Panc1 (cell line): ENCODE results near the gene SMAGP. TPM values are rescaled to one million over a fixed set of nuclear protein-coding genes. Genes with fewer than 3 reads are reported as not detected.

Experiments used
- ATAC-seq: fragments of 200-7000 bp; cut with Tn5 transposase; 2 replicates; pipeline ENCODE4 v1.9.1; 2020; ENCODE audit warnings: mild to moderate bottlenecking, moderate library complexity
- BruUV-seq: library from RNA; stranded (reverse); fragments of 400-500 nt; replicated peaks from 2 replicates; lab custom pipeline; 2021; lab: Mats Ljungman, UMichigan
- CTCF ChIA-PET: fragments of 300-600 bp; sonication (Branson Sonifier 250); formaldehyde crosslinking; loops from one replicate; lab custom pipeline; 2022; ENCODE audit warnings: antibody characterized with exemption; lab: Charles Lee
- POLR2A ChIA-PET: fragments of 300-600 bp; sonication (Branson Sonifier 250); formaldehyde crosslinking; loops from one replicate; lab custom pipeline; 2022; ENCODE audit warnings: antibody characterized with exemption; lab: Charles Lee
- DNase-seq: peaks from one replicate; pipeline ENCODE4 v3.0.0-alpha.2; 2010; ENCODE audit warnings: low read depth, low spot score
- H3K27ac ChIP-seq: 2 replicates; pipeline ENCODE4 v1.5.1; 2011; ENCODE audit warnings: mild to moderate bottlenecking, low read length, inconsistent platforms
- H3K27me3 ChIP-seq: fragments of 200-500 bp; sonication (Bioruptor generic); 2 replicates; pipeline ENCODE4 v1.6.0; 2014; ENCODE audit warnings: low read length, inconsistent platforms; ENCODE audit not compliant: control insufficient read depth, insufficient read depth
- H3K36me3 ChIP-seq: fragments of 200-500 bp; sonication (Bioruptor generic); 2 replicates; pipeline ENCODE4 v1.5.1; 2014; ENCODE audit warnings: inconsistent platforms, mild to moderate bottlenecking, low read length, moderate library complexity; ENCODE audit not compliant: control insufficient read depth, insufficient read depth
- H3K4me1 ChIP-seq: 2 replicates; pipeline ENCODE4 v1.5.1; 2011; ENCODE audit warnings: inconsistent platforms, mild to moderate bottlenecking, low read length, moderate library complexity; ENCODE audit not compliant: control insufficient read depth, insufficient read depth
- H3K4me3 ChIP-seq, 2 experiments: 2 replicates each; pipeline ENCODE4 v1.5.1; 2011 to 2012; ENCODE audit warnings: low read depth in 2 of 2, low read length in 2 of 2, mild to moderate bottlenecking in 2 of 2, inconsistent platforms in 1 of 2, moderate library complexity in 1 of 2
- H3K9me3 ChIP-seq: fragments of 200-500 bp; sonication (Bioruptor generic); 2 replicates; pipeline ENCODE4 v1.5.1; 2014; ENCODE audit warnings: low read depth, mild to moderate bottlenecking, inconsistent platforms, low read length, moderate library complexity; ENCODE audit not compliant: control insufficient read depth, insufficient read depth
- CTCF ChIP-seq: fragments of 450-650 bp; IDR thresholded peaks from 2 replicates; pipeline ENCODE4 v1.5.1; 2017; ENCODE audit warnings: mild to moderate bottlenecking
- POLR2AphosphoS5 ChIP-seq: IDR thresholded peaks from 2 replicates; pipeline ENCODE4 v1.6.1; 2012; ENCODE audit warnings: mild to moderate bottlenecking, low read depth, low read length, moderate library complexity
- REST ChIP-seq, 2 experiments: IDR thresholded peaks; 2 replicates each; pipeline ENCODE4 v1.6.1; 2011 to 2012; ENCODE audit warnings: low read depth in 2 of 2, control low read depth in 1 of 2, low read length in 1 of 2, mild to moderate bottlenecking in 1 of 2, moderate library complexity in 1 of 2; ENCODE audit not compliant: insufficient read depth in 1 of 2
- SIN3A ChIP-seq: IDR thresholded peaks from 2 replicates; pipeline ENCODE4 v1.6.1; 2012; ENCODE audit warnings: low read depth, mild to moderate bottlenecking, low read length, moderate library complexity, borderline replicate concordance; ENCODE audit not compliant: insufficient read depth
- TCF7L2 ChIP-seq: IDR thresholded peaks from 2 replicates; pipeline ENCODE4 v1.6.1; 2011; ENCODE audit warnings: mild to moderate bottlenecking, low read depth, low read length, inconsistent platforms
- in situ Hi-C: cut with HindIII; loops from 2 replicates; pipeline ENCODE4 v1.10.0; 2016; ENCODE audit warnings: low sequenced_read_pairs, low pct_unique_long_range_greater_than_20kb
- intact Hi-C: fragments of 100-400 bp; cut with micrococcal nuclease; formaldehyde crosslinking; loops from one replicate; pipeline ENCODE4 v1.10.0; 2022; ENCODE audit not compliant: unreplicated experiment
- total RNA-seq: library from RNA; stranded (reverse); gene quantifications from one replicate; pipeline ENCODE4 v1.2.1, GENCODE V29; 2021; ENCODE audit not compliant: unreplicated experiment

Gene SMAGP
- total RNA-seq, 1 experiment from 2014 or later = 2.4 TPM

GRCh38 chr12:51208016-51208660, 62.1 kb downstream of the SMAGP start:
- ATAC-seq (no peak), DNase-seq (no peak)
- ChIA-PET POLR2A (no interaction called here), CTCF (no interaction called here)
- no peaks in the 10 kb centered on the region for H3K9me3 ChIP-seq
- in situ Hi-C loops (no loop called here), intact Hi-C loops (no loop called here)
- no peak overlapping the region for H3K27ac ChIP-seq
- no TSS peak for BruUV-seq
- H3K4me3 ChIP-seq = no peak overlapping the region
- TF ChIP-seq TCF7L2 (no peak), POLR2AphosphoS5 (no peak), REST (IDR thresholded peaks at IDR 0.05; ENCODE audit: insufficient read depth in 1 of 2, low read depth in 2 of 2, low read length in 1 of 2) (no peak), SIN3A (no peak), CTCF (no peak)
- no peaks in the 10 kb centered on the region for H3K27me3 ChIP-seq
- H3K4me1 ChIP-seq = no peaks in the 10 kb centered on the region
- H3K36me3 ChIP-seq = no peaks in the 10 kb centered on the region

DNA sequence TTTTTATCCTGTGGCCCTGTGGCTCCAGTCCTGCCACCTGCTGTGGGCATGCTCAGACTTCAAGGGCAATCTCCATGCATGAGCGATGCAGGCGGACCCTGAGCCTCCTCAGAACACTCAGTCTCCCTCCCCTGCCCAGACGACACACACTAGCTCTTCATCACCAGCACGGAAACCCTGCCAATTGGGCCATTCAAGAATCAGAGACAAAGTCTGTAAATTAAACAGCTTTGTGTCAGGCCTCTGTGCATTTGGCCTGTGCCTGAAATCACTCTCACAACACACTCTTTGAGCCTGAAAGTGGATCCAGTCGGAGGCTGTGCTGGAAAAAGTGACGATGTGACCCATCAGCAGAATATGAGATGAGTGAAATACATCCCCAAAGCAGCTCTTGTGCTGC, 64.9 kb downstream of the SMAGP start:
- Histone ChIP-seq H3K36me3 (no peaks in the 10 kb centered on the region), H3K27me3 (no peaks in the 10 kb centered on the region), H3K9me3 (no peaks in the 10 kb centered on the region), H3K4me1 (no peaks in the 10 kb centered on the region), H3K27ac (no peak overlapping the region), H3K4me3 (no peak overlapping the region)
- intact Hi-C loops (no loop called here), in situ Hi-C loops (no loop called here)
- no peak for TF ChIP-seq CTCF
- TF ChIP-seq SIN3A = no peak
- ChIA-PET CTCF (no interaction called here), POLR2A (interaction anchor here (0.7 kb wide), 1 partner anchor 14 kb away, joined by 6 read pairs; no protein-coding TSS in a partner anchor)
- no peak for ATAC-seq
- no peak for DNase-seq
- BruUV-seq = no TSS peak
